NCI-H2107 (cell line): ENCODE results near the gene SPARC.

Experiments
- DNase-seq: peaks from one replicate; lab custom pipeline; 2025; lab: John Stamatoyannopoulos, UW

Gene SPARC

DNA sequence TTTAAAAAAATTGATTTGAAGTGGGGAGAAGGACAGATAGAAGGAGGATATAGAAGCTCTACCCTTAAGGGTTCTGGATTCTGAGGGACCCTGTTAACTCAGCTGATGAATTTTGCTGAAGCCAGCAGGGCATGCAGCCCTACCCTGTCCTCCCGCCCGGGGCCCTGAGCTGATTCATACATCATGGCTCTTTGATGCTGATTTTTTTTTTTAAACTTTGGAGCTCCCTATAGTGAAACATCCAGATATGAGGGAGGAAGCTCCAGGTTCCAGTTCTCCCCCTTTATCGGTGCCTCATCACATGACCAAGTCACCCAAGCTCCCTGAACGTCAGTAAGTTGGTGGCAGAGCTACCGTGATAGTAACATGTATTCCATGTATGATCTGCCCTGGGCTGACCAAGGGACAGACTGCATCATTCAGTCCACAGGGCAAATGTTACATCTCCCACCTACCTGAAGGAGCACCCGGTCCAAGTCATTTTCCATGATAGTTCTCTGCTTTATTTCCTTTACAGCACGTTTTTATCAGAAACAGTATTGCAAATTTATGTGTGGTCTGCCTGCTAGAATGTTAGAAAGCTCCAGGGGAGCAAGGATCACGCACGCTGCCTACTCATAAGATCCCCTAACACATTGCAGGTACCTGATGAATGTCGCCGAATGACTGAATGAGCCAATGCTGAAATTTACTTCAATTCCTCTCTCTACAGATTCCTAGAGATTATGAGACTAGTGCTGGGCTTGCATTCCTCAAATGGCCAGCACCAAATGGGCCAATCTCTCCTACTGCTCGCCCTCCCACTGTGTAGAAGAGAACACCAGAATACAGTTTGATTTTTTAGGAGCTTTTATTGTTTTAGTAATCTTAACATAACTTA lies 25.9 kb downstream of the SPARC start:
- DNase-seq = no peak

DNA sequence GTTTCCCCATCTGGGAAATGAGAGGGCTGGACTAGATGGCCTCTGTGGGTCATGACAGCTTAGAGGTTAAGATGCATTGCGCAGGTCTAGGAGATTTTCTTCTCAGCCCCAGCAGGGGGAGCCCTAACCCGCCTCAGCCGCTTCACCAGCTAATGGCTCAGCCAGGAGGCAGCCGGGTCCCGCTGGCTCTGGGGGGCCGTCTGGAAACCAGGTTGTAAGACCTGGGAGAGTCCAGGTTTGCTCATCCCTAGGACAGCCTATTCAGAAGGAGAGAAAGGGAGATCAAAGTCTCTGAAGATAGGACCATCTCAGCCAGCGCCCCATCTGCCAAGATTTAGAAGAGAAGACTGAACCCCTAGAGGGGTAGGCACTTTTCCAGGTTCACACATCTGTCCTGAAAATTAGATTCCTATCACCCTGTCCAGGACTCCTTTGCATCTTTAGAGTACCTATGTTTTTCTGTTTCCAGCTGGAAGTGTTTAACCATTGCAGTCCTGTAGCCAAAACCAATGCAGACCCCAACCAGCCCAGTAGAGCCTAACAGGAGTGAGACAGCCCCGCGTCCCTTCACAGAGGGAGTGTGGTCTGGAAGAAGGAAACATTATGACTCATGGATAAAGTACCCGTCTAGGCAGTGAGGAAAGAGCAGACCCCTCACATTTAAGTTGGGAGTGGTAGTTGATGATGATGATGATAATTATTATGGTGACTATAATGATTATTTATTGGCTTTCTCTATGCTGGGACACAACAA lies 27.5 kb downstream of the SPARC start:
- DNase-seq = peak; percentile 3

DNA sequence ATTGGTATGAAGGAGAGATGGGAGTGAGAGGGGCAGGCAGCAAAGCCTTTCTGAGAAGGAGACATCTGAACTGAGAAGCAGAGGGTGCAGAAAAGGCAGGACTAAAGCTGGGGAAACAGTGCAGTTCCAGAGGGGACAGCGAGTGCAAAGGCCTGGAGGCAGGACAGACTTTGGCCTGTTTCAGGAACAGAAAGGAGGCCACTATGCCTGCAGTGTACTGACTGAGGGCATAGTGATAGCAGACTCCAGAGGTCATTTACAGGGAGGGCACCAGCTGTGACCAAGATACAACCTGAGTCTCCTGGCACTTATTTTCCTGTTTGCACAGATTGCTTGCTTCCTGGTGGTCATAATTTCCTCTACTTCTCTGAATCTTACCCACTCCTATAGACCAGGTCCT lies 29.6 kb downstream of the SPARC start:
- no peak for DNase-seq

DNA sequence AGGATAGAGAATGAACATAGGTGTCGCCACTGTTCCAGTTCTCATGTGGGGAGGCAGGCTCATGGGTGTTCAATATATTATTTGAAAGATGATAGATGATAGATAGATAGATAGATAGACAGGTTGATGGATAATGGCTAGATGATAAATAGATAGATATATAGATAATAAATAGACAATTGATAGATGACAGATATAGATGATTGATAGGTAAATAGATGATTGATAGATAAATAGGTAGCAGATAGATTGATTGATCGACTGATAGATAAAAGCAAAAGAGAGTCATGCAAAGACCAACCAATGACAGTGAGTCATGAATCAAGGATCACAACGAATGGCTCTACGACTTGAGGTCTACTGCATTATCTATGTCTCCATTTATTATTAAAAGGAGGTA lies 30.4 kb downstream of the SPARC start:
- DNase-seq = no peak

DNA sequence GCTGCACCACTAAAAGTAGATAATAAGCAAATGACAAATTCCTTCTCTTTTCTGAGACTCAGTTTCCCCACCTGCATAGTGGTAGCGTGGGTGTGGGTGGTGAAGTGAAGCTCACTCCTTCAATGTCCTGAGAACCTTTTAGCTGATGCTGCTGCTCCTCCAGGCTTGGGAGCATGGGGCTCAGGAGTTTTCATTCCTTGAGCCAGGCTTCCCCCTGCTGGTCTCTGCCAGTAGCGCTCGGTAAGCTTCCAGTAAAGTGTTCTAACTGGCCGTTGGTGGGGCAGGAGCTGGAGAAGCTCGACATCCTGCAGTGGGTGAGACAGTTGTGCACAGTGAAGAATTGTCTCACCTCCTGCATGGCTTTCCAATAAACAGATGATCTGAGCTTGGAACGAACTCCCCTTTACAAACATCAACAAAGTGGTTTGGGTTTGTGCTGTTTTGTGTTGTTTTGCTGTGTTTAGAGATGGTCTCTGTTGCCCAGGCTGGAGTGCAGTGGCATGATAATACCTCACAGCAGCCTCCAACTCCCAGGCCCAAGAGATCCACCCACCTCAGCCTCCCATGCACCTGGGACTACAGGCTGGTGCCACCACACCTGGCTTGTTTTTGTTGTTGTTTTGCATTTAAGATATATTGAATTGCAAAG lies 34.6 kb downstream of the SPARC start:
- DNase-seq = peak; percentile 2

DNA sequence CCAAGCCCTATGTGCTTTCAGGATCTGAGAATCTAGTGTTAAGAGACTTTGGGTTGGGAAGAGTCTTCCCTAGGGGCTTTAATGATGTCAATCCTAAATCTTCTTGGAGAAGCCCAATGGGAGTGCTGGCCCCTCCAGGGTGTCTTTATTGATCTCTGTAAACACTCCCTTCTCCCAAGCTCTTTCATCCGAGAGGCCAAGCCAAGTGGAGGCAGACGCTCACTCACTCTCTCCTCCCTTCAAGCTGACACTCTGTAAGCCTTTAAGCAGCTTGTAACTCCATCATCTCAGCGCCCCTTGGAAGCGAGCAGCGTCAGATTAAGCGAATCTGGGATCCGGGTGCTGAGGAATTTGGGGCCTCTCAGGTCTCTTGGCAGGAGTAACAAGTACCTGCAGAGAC lies 37.7 kb downstream of the SPARC start:
- no peak for DNase-seq

DNA sequence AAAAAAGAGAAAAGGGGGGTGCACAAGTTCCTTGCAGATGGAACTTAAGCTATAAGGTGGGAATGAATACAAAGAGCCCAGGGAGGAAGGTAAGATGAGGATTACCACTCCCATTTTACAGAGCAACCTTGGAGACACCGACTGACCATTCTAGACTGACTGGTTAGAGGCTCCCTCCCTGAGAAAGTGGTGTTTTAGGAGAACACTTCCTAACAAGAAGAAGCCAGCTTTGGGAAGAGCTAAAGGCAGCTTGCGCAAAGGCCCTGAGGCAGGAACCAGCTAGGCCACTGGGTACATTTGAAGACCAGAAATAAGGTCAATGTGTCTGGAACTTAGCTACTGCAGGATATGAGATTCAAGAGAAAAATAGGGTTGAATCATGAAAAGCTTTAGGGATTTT lies 38.6 kb downstream of the SPARC start:
- no peak for DNase-seq

DNA sequence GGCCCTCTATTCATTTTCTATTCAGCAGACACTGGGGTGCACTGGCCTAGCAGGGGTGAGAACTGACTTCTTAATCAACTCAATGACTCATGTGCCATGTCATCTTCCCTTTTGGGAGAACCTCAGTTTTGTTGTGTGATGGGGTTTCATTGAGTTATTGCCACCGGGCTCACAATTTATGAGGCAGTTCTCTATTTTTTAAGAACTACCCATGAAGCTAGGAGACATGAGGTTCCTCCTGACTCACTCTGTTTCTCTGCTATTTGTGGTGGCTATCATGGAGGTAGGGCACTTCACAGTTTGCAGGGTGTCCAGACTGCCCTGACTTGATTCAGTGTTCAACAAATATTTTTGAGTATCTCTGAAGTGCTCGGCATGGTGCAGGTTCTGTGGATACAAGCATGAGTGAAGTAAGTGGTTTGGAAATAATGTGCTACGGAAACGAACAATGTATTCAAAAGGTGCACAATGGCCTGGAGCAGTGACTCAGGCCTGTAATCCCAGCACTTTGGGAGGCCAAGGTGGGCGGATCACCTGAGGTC lies 39.3 kb downstream of the SPARC start:
- DNase-seq = no peak

DNA sequence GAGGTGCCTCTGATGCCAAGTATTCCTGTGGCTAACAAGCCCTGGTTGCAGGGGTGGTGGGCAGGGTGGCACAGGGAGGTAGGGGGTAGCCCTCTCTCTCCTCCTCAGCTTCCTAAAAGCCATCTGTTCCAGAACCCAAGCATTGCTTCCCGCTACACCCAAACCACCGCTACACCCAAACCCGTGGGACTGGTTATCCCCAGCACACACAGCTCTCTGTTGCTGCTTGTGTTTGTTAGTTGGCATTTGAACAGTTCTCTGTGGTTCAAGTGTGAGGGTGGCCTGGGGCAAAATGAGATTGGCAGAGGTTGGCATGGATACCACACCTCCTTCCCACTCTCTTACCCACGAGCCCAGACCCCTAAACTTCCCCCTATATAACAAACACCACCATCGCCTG lies 40.4 kb downstream of the SPARC start:
- DNase-seq = no peak

DNA sequence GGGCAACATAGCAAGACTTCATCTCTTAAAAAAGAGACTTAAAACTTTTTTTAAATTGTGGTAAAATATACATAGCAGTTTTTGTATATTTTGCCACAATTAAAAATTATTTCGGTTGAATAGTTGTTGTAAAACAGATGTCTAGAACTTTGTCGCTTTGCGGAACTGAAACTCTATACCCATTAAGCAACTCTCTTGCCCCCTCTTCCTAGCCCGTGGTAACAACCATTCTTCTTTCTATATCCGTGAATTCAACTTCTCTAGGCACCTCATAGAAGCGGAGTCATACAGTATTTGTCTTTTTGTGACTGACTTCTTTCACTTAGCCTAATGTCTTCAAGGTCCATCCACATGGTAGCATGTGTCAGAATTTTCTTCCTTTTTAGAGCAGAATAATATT lies 43.3 kb downstream of the SPARC start:
- no peak for DNase-seq

DNA sequence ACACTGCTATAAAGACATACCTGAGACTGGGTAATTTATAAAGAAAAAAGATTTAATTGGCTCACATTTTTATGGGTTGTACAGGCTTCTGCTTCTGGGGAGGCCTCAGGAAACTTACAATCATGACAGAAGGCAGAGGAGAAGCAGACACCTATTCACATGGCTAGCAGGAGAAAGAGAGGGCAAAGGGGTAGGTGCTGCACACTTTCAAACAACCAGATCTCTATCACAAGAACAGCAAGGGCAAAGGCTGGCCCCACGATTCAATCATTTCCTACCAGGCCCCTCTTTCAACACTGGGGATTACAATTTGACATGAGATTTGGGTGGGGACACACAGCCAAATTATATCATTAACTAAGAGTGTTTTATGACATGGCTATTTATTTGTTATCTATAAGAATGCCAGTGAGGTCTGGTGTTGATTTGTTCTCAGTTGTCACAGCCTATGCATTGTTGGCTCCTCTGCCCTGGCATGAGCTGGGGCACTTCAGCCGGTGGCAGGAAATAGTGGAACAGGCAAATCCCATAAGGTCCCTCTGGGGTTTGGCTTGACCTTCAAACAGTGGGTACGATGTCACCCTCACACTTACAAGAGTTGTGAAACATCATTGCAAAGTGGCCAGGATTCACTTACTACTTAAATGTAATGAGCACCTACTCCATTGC lies 44.1 kb downstream of the SPARC start:
- DNase-seq = no peak

DNA sequence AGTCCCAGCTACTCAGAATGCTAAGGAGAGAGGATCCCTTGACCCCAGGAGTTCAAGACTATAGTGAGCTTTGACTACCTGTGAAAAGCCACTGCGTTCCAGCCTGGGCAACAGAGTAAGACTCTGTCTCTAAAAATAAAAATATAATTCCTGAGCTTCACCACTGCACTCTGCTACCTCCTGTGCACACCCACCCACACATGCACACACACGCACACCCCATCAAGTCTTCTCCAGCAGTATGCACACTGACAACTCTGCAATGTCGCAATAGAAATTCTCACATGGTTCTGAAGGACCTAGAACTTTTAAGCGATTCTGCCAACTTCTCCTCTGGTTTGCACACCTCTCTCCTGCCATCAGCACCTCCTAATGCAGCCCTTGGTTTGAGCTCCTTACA lies 48.1 kb downstream of the SPARC start:
- DNase-seq = no peak

DNA sequence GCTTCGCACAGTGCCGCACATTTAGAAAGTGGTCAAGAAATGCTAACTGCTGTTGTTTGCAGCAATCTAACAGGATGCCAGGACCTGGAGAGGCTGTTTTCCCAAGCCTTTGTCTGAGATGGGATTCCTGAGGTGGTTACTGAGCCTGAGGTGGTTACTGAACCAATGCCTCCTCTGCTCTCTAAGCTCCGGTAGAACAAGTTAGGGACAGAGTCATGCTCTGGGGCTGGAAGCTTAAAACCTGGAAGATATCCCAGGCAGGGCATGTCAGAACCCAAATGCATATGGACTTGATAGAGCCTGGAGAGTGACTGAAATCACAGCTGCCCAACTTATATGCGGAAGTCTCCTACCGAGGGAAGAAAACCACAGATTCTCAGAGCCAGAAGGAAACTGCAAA lies 49.0 kb downstream of the SPARC start:
- no peak for DNase-seq

DNA sequence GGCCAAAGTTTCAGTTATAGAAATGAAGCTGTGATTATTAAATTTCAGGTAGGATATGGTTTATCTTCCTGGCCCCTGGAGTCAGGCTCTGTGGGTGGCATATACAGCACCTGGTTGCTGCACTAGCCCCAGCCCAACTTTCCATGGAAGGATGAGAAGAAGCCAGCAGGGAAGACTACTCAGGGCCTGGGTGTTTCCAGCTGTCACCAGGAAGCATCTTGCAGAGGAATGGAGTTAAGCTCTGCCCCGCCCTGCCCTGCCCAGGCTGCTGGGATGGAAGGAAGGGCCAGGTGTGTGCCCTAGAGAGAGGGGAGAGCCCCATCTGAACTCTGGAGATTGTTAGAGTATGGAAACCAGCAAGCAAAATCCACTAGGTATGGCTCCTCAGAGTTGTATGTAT lies 52.8 kb downstream of the SPARC start:
- DNase-seq = no peak

DNA sequence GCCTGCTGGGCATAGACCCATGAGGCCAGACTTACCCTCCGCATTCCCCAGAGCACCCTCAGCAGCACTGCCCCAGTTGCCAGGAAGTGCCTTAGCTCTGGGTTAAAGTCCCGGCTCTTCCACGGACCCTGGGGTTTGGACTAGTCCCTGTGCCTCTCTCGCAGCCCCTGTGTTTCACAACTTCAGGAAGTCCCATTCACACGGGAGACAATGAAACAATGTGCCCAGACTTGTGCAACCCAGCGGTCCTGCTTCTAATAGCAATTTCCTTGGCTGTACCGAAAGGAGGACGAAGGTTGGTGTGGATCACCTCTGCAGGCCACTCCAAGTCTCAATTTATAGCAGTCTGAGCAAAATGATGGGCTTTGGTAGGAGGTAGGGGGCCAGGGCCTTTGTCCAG lies 53.8 kb downstream of the SPARC start:
- DNase-seq = no peak

DNA sequence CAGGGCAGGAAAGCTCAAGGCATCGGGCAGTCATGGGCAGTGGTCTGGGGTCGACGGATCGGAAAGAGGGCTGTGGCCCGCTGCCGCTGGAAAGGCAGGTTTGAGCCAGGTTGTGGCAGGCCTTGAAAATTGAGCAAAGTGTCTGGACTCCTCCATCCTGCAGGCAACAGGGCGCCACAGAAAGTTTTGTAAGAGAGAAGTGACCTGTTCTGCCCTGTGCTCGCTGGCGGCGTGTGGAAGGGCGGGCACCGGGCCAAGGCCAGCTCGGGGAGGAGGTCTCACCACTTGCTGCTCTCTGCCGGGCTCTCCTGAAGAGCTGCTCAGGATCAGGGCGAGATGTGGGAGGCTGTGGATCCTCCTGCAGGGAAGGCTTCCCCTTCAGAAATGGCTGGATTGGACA lies 54.2 kb downstream of the SPARC start:
- DNase-seq = no peak

DNA sequence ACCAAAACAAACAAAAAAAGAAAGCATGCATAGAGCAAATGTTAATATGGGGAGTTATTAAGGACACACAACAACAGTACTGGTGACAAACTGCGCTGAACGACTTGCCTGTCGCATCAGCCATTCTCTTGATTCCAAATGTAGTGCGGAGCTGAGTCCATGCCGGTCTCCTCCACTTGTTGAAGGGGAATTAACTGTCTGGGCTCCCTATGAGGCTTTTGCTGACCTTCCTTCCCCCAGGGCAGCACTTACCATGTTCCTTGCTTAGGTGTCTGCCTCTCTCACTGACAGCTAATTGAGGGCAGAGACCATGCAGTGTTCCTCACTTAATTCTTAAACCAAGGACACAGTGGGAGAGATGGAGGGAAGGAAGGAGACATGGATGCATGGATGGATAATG lies 54.8 kb downstream of the SPARC start:
- no peak for DNase-seq

DNA sequence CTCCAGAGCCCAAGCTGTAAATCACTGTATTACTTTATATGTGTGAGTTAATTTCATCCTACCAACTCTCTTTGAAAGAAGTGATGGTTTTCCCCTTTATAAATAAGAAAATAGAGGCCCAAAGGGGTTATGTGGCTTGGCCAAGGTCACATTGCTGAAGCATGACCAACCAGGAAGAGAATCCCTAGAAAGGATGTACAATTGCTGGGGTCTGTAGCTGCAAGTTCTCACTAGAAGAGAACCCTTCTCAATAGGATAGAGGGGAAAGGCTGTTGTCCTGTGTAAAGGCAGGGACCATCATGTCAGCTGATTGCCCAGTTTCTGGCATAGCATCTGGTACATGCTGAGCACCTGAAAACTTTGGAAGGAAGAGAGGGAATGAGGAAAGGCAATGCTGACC lies 56.6 kb downstream of the SPARC start:
- no peak for DNase-seq

DNA sequence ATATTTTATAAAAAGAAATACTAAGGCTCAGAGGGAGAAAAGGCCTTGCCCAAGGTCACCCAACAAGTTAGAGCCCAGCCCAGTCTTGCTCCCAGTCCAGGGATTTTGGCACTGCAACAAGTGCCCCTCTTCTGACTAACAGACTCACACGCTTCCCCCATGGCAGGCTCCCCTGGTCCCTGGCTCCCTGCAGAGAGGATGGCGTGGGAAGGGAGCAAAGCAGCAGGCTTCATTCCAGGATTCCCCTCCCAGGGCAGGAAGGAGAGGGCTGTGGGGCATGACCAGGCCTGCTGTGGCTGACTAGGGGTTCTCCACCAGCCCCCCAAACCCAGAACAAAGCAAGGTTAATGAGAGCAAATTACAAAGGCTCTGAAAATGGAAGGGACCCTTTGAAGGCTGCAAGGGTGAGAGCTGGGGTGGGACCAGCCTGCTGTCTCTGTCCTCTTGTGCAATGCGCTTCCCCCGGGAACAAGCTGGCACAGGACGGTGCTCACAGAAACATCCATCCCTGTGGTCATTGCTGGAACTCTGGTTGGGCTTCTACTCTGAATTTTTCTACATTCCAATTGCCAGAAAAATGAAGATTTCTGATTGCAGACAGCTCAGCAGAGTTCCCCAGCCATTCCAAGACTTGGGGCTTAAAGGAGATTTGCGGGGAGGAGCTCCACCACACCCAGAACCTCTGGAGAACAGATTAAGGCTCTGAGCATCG lies 58.4 kb downstream of the SPARC start:
- no peak for DNase-seq

DNA sequence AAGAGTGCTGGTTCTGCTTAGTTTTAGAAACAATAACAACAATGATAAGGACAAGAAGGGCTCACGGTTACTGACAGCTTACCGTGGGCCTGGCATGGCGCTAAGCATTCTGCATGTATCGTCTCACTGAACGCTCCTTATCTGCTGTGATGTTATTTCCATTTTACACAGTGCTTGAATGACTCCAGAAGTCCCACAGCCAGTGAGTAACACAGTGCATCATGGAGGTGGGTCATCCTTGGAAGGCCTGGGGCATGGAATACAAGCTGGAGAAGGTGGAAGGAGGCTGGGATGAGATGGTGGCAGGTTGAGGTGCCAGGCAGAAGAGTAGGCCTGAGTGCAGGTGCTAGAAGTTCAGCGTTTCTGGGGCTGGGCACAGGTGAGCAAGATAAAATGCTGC lies 59.1 kb downstream of the SPARC start:
- no peak for DNase-seq

DNA sequence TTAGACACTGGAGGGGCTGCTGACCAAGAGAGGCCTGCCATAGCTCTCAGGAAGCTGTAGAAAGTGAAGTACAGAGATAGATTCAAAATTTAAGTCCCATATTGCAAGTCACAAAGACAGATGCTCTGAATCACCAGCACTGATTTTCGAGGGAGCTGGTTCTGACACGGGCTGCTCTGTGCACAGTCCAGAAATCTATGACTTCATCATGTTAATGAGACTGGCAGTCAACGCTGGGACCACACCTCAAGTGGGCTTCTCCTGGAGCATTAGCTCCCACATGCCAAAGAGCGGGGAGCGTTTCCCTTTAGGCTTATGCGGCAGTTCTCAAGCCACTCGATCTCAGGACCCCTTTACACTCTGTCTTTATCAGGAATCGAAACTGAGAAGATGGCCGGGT lies 61.4 kb downstream of the SPARC start:
- no peak for DNase-seq

DNA sequence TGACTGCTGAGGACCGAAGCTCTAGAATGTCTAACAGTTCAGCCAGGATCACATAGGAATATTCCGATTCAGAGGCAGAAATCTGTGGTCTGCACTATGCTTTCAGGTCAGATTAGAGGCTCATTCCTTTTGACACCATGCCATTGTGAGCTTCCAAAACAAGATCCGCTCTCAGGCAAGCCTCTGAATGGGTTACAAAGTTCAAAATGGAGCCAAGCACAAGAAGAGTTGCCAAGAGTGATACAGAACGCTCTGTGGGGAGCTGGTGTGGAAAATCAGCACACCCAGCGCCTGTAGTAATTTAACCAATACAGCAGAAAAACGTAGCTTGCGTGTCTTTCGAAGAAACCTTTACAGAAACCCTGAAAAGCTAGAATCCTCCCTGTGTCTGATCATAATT lies 62.2 kb downstream of the SPARC start:
- DNase-seq = no peak
